Mesendoderm (in vitro differentiated cells): ENCODE measurements around the gene MCOLN3.

ENCODE experiments used
- DNase-seq: peaks from one replicate; pipeline ENCODE4 v3.0.0; 2013
- H2AK5ac ChIP-seq: 2 replicates; pipeline ENCODE4 v1.6.1; 2013; ENCODE audit warnings: low read length, inconsistent platforms
- H2BK120ac ChIP-seq: 2 replicates; pipeline ENCODE4 v1.6.1; 2013; ENCODE audit warnings: low read depth, mild to moderate bottlenecking, low read length, moderate library complexity, mixed read lengths
- H2BK15ac ChIP-seq: replicated peaks from 2 replicates; pipeline ENCODE4 v1.6.1; 2013; ENCODE audit warnings: low read depth, mild to moderate bottlenecking, moderate library complexity
- H2BK5ac ChIP-seq: 2 replicates; pipeline ENCODE4 v1.6.1; 2013; ENCODE audit warnings: low read length, inconsistent platforms
- H3K18ac ChIP-seq: 2 replicates; pipeline ENCODE4 v1.6.1; 2013; ENCODE audit warnings: mild to moderate bottlenecking, low read length, mixed read lengths
- H3K23ac ChIP-seq: one replicate; pipeline ENCODE4 v1.6.1; 2013; ENCODE audit warnings: low read length
- H3K27ac ChIP-seq: 2 replicates; pipeline ENCODE4 v1.5.1; 2013; ENCODE audit warnings: low read depth, mild to moderate bottlenecking, inconsistent platforms, low read length, moderate library complexity
- H3K27me3 ChIP-seq: 2 replicates; pipeline ENCODE4 v1.6.1; 2013; ENCODE audit warnings: low read length, control low read depth, mild to moderate bottlenecking, inconsistent platforms; ENCODE audit not compliant: insufficient read depth, poor library complexity
- H3K36me3 ChIP-seq: 2 replicates; pipeline ENCODE4 v1.6.1; 2013; ENCODE audit warnings: low read length, inconsistent platforms; ENCODE audit not compliant: control insufficient read depth, insufficient read depth
- H3K4ac ChIP-seq: one replicate; pipeline ENCODE4 v1.6.1; 2013; ENCODE audit warnings: low read depth, mild to moderate bottlenecking, low read length, moderate library complexity
- H3K4me1 ChIP-seq: 2 replicates; pipeline ENCODE4 v1.6.1; 2013; ENCODE audit warnings: low read depth, low read length, inconsistent platforms; ENCODE audit not compliant: control insufficient read depth
- H3K4me2 ChIP-seq: 2 replicates; pipeline ENCODE4 v1.6.1; 2013; ENCODE audit warnings: low read length
- H3K4me3 ChIP-seq: 2 replicates; pipeline ENCODE4 v1.5.1; 2013; ENCODE audit warnings: mild to moderate bottlenecking, low read length
- H3K56ac ChIP-seq: one replicate; pipeline ENCODE4 v1.6.1; 2013; ENCODE audit warnings: low read length
- H3K79me1 ChIP-seq: 2 replicates; pipeline ENCODE4 v1.6.1; 2013; ENCODE audit warnings: low read length, inconsistent platforms
- H3K79me2 ChIP-seq: 2 replicates; pipeline ENCODE4 v1.6.1; 2013; ENCODE audit warnings: mild to moderate bottlenecking, low read length; ENCODE audit not compliant: control insufficient read depth, insufficient read depth
- H3K9ac ChIP-seq: 2 replicates; pipeline ENCODE4 v1.6.1; 2013; ENCODE audit warnings: low read length, inconsistent platforms
- H4K5ac ChIP-seq: one replicate; pipeline ENCODE4 v1.6.1; 2013; ENCODE audit warnings: low read length
- H4K8ac ChIP-seq: one replicate; pipeline ENCODE4 v1.6.1; 2013; ENCODE audit warnings: low read depth, mild to moderate bottlenecking, control low read depth, low read length, moderate library complexity
- WGBS: extraction: QIAGEN DNeasy Blood & Tissue Kit; methylation state at CpG from one replicate; pipeline ENCODE4 v1.1.7; 2013; ENCODE audit warnings: low lambda C conversion rate, missing lambda C conversion rate; ENCODE audit not compliant: insufficient coverage; ENCODE audit errors: extremely low coverage; 5-methylcytosine and 5-hydroxymethylcytosine counted together

MCOLN3 gene

GRCh38 chr1:85047472-85048295 is 616 bp downstream of the MCOLN3 start:
- peak overlapping the region; percentile 60 for H3K9ac ChIP-seq
- H4K5ac ChIP-seq = no peak overlapping the region
- H4K8ac ChIP-seq = no peak overlapping the region
- no peaks in the 10 kb centered on the region for H3K4me1 ChIP-seq
- peak; percentile 29 for DNase-seq
- no peaks in the 10 kb centered on the region for H3K79me1 ChIP-seq
- peak overlapping the region; percentile 80 for H3K56ac ChIP-seq
- H3K36me3 ChIP-seq = no peaks in the 10 kb centered on the region
- peak overlapping the region; percentile 57 for H3K4me2 ChIP-seq
- no peak overlapping the region for H2BK5ac ChIP-seq
- no peak overlapping the region for H2AK5ac ChIP-seq
- no peak overlapping the region for H3K23ac ChIP-seq
- no peak overlapping the region for H2BK15ac ChIP-seq
- H3K4ac ChIP-seq = no peak overlapping the region
- H3K79me2 ChIP-seq = no peaks in the 10 kb centered on the region
- H3K18ac ChIP-seq = peak overlapping the region; percentile 95
- no peak overlapping the region for H3K27ac ChIP-seq
- peaks cover 21% of the 10 kb centered on the region for H3K27me3 ChIP-seq
- no peak overlapping the region for H2BK120ac ChIP-seq
- H3K4me3 ChIP-seq = peak overlapping the region; percentile 33
- WGBS = no CpG with 5 or more reads among the region's 55 CpGs

GRCh38 chr1:85047144-85047471 is 1.2 kb downstream of the MCOLN3 start:
- Histone ChIP-seq H2BK120ac (no peak overlapping the region), H3K56ac (no peak overlapping the region), H3K79me1 (no peaks in the 10 kb centered on the region), H4K8ac (no peak overlapping the region), H3K9ac (no peak overlapping the region), H4K5ac (no peak overlapping the region), H2BK15ac (no peak overlapping the region), H3K4me1 (no peaks in the 10 kb centered on the region), H2BK5ac (no peak overlapping the region), H2AK5ac (no peak overlapping the region), H3K4me2 (peak overlapping the region; percentile 50), H3K79me2 (no peaks in the 10 kb centered on the region), H3K27me3 (peaks cover 21% of the 10 kb centered on the region), H3K4ac (no peak overlapping the region), H3K36me3 (no peaks in the 10 kb centered on the region), H3K4me3 (no peak overlapping the region), H3K18ac (no peak overlapping the region), H3K23ac (no peak overlapping the region), H3K27ac (no peak overlapping the region)
- no peak for DNase-seq
- no CpG with 5 or more reads among the region's 12 CpGs for WGBS

- H3K56ac ChIP-seq = no peak overlapping the region
- no peaks in the 10 kb centered on the region for H3K79me1 ChIP-seq
- H3K23ac ChIP-seq = no peak overlapping the region
- no peaks in the 10 kb centered on the region for H3K4me1 ChIP-seq
- peaks cover 9% of the 10 kb centered on the region for H3K27me3 ChIP-seq
- no peak overlapping the region for H3K4ac ChIP-seq
- H3K79me2 ChIP-seq = no peaks in the 10 kb centered on the region
- H2BK15ac ChIP-seq = no peak overlapping the region
- no peak overlapping the region for H4K5ac ChIP-seq
- no peak overlapping the region for H2BK120ac ChIP-seq
- no peak overlapping the region for H3K4me2 ChIP-seq
- no peak overlapping the region for H2BK5ac ChIP-seq
- H3K4me3 ChIP-seq = no peak overlapping the region
- no peak overlapping the region for H3K27ac ChIP-seq
- no peak for DNase-seq
- H3K18ac ChIP-seq = no peak overlapping the region
- H3K9ac ChIP-seq = no peak overlapping the region
- no peak overlapping the region for H2AK5ac ChIP-seq
- no peaks in the 10 kb centered on the region for H3K36me3 ChIP-seq
- no peak overlapping the region for H4K8ac ChIP-seq
Measured at GRCh38 chr1:85042413-85042812, 5.9 kb downstream of the MCOLN3 start.

- H2AK5ac ChIP-seq = no peak overlapping the region
- no peak overlapping the region for H3K23ac ChIP-seq
- no peak overlapping the region for H3K4me3 ChIP-seq
- no peak overlapping the region for H3K4me2 ChIP-seq
- no CpG with 5 or more reads among the region's 5 CpGs for WGBS
- no peak overlapping the region for H3K4ac ChIP-seq
- no peak for DNase-seq
- H3K79me1 ChIP-seq = no peaks in the 10 kb centered on the region
- no peak overlapping the region for H4K5ac ChIP-seq
- H3K4me1 ChIP-seq = no peaks in the 10 kb centered on the region
- H2BK120ac ChIP-seq = no peak overlapping the region
- no peak overlapping the region for H2BK15ac ChIP-seq
- H3K56ac ChIP-seq = no peak overlapping the region
- no peak overlapping the region for H3K18ac ChIP-seq
- H2BK5ac ChIP-seq = no peak overlapping the region
- no peak overlapping the region for H3K27ac ChIP-seq
- no peak overlapping the region for H4K8ac ChIP-seq
- H3K27me3 ChIP-seq = peaks cover 4% of the 10 kb centered on the region
- H3K79me2 ChIP-seq = no peaks in the 10 kb centered on the region
- no peak overlapping the region for H3K9ac ChIP-seq
- no peaks in the 10 kb centered on the region for H3K36me3 ChIP-seq
Measured at GRCh38 chr1:85041793-85042192, 6.5 kb downstream of the MCOLN3 start.

- Histone ChIP-seq H2BK120ac (no peak overlapping the region), H4K5ac (no peak overlapping the region), H3K79me1 (no peaks in the 10 kb centered on the region), H3K56ac (no peak overlapping the region), H4K8ac (no peak overlapping the region), H3K23ac (no peak overlapping the region), H3K4me3 (no peak overlapping the region), H3K4me2 (no peak overlapping the region), H2AK5ac (no peak overlapping the region), H3K36me3 (no peaks in the 10 kb centered on the region), H3K27me3 (no peaks in the 10 kb centered on the region), H3K9ac (no peak overlapping the region), H3K18ac (no peak overlapping the region), H3K4me1 (no peaks in the 10 kb centered on the region), H3K27ac (no peak overlapping the region), H2BK15ac (no peak overlapping the region), H2BK5ac (no peak overlapping the region), H3K4ac (no peak overlapping the region), H3K79me2 (no peaks in the 10 kb centered on the region)
- no CpG with 5 or more reads among the region's 2 CpGs for WGBS
- DNase-seq = no peak
Measured at GRCh38 chr1:85033221-85033620, 15.1 kb downstream of the MCOLN3 start.

GRCh38 chr1:85030536-85030935 is 17.8 kb downstream of the MCOLN3 start:
- H3K79me1 ChIP-seq = no peaks in the 10 kb centered on the region
- no peak overlapping the region for H3K27ac ChIP-seq
- H3K4me2 ChIP-seq = no peak overlapping the region
- no peak overlapping the region for H3K56ac ChIP-seq
- no peak overlapping the region for H2BK15ac ChIP-seq
- H3K23ac ChIP-seq = no peak overlapping the region
- no peak overlapping the region for H3K18ac ChIP-seq
- no peaks in the 10 kb centered on the region for H3K27me3 ChIP-seq
- no peak overlapping the region for H3K9ac ChIP-seq
- H2BK120ac ChIP-seq = no peak overlapping the region
- H3K4ac ChIP-seq = no peak overlapping the region
- no peak overlapping the region for H2AK5ac ChIP-seq
- DNase-seq = no peak
- no peak overlapping the region for H4K5ac ChIP-seq
- no peak overlapping the region for H2BK5ac ChIP-seq
- no peaks in the 10 kb centered on the region for H3K4me1 ChIP-seq
- H3K79me2 ChIP-seq = no peaks in the 10 kb centered on the region
- no peaks in the 10 kb centered on the region for H3K36me3 ChIP-seq
- no peak overlapping the region for H4K8ac ChIP-seq
- no peak overlapping the region for H3K4me3 ChIP-seq
